ENCODE measurements around the gene FABP2. TPM values are rescaled to one million over a fixed set of nuclear protein-coding genes. Genes with fewer than 3 reads are reported as not detected.
"Not testable (repeated sequence)": the region's sequence is repeated elsewhere in the genome, so short reads cannot be mapped to it uniquely, and the experiment has no call there.

Gene FABP2
- total RNA-seq, 2 experiments from 2014 or later = not detected

DNA sequence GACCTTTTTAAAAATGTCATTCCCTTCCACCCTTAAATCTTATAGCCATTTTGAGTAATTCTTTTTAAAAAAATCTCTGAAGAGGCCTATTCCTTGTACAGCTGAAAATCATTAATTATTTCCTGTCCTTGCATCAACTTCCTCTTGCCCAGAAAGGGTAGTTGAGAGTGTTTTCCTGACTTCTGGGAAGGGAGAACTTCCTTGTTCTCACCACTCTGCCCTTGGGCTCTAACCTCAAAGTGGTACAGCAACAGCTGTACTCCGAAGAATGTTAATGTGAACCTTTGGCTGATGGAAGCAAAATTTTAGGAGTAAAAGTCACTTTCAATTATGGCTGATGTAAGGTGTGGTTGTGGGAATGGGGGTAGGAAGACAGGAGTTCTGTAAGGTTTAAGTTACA, 15.1 kb upstream of the FABP2 start:
- POLR2A ChIA-PET = no interaction called here
- Mint-ChIP-seq H3K9me3 (no peaks in the 10 kb centered on the region), H3K36me3 (ENCODE audit: low read depth) (no peaks in the 10 kb centered on the region), H3K27ac (no peak overlapping the region), H3K27me3 (peaks cover 1% of the 10 kb centered on the region), H3K4me3 (no peak overlapping the region), H3K4me1 (peaks cover 2% of the 10 kb centered on the region)
- CTCF ChIA-PET = no interaction called here
- no peak for DNase-seq

DNA sequence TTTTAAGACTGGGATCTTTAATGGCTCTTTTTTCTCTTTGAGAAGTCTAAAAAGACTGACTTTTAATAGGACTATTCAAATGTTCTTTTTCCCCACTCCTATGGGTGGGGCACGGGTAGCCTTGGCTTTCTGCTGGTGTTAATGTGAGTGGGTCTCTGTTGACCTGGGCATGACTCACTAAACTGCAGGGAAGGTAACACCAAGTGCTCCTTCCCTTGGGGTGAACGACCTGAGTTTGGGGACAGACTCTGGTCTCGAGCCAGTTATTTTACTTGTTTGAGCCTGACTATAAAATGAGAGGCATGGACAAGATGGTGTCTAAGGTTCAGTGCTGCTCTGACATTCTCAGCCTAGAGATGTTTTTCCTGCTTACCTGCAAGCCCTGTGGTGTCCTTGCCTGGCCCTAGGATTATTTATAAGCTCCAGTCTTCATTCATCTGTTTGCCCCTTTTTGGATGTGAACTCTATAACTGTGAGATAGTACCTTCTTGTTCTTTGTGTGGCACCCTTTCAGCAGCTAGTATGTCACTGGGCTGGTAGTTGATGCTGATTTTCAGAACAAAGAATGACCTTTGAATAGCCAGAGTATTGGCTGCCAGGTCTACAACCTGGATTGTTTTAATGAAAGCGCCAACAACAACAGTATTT, 14.5 kb upstream of the FABP2 start:
- H3K27ac Mint-ChIP-seq; H3K27me3 Mint-ChIP-seq; DNase-seq; H3K4me3 Mint-ChIP-seq; H3K9me3 Mint-ChIP-seq; POLR2A ChIA-PET; H3K36me3 Mint-ChIP-seq (ENCODE audit: low read depth); CTCF ChIA-PET; H3K4me1 Mint-ChIP-seq: not testable (repeated sequence)

DNA sequence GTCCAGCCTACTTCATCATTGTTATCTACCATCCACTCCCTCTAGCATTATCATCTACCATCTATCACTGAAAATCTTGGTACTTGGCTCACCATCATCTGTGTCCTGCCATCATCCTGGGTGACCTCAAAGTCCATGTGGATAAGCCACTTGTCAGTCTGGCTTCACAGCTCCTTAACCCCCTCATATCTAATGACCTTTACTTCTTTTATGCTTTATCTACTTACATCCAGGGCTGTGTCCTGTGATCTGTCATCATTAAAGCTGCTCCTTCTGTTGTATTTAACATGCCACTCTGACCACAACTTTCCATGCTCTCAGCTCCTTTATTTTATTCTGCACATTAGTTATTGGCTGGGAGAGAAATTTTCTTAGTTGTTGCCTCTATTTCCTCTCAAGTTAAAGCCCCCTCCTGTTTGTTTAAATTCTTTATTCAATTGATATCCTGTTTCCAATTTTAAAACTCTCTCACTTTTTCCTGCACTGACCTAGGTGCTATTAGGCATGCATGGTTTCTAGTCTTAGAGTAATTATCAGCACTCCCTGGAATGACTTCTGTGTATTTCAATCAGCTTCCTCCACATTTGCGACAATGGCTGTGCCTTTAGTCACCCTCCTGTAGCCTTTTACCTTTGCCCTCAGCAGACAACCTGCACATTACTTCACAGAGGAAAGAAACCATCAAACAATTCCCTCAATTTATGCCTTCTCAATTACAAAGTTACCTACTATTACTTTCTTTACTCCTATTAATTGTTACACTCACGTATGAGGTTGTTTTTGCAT, 8.1 kb upstream of the FABP2 start:
- DNase-seq = no peak
- Mint-ChIP-seq H3K9me3 (no peaks in the 10 kb centered on the region), H3K27me3 (peaks cover 14% of the 10 kb centered on the region), H3K36me3 (ENCODE audit: low read depth) (no peaks in the 10 kb centered on the region), H3K4me1 (no peaks in the 10 kb centered on the region), H3K4me3 (no peak overlapping the region), H3K27ac (no peak overlapping the region)
- ChIA-PET CTCF (no interaction called here), POLR2A (no interaction called here)

DNA sequence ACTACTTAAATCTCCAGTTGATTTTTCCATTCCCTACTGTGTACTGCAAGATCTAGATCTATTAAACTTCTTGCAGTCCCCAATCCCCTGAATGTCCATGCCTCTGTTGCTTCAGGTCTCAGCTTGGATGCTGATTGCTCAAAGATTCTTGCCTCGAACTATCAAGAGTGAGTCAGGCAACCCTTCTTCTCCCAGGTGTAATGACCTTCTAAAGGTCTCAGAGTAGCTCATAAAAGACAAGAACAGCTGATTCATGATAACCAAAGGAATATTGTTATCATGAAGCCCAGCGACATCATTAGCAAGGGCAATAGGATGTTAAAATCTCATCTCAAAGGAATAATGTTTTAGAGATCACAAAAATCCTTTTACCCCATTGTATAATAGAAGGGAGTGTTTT, 6.8 kb upstream of the FABP2 start:
- peaks cover 14% of the 10 kb centered on the region for H3K27me3 Mint-ChIP-seq
- H3K4me1 Mint-ChIP-seq = no peaks in the 10 kb centered on the region
- DNase-seq = no peak
- no peak overlapping the region for H3K4me3 Mint-ChIP-seq
- ChIA-PET POLR2A (no interaction called here), CTCF (no interaction called here)
- H3K27ac Mint-ChIP-seq = no peak overlapping the region
- no peaks in the 10 kb centered on the region for H3K9me3 Mint-ChIP-seq
- H3K36me3 Mint-ChIP-seq (ENCODE audit: low read depth) = no peaks in the 10 kb centered on the region

DNA sequence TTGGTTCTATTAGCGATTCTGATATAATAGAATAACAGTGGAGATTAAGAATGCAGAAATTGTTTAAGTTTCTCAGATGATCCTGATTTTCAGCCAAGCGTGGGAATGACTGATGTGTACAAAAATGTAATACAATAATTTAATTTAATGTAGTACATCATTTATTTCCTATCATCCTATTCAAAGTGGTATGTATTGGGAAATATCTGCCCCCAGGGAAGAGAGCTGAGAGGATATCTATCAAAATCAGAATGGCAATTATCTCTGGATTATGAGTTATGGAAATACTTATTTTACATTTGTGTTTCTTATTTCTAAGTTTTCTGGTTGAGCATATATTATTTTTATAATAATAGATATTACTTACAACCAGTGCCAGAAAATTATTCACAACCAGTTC, 3.9 kb downstream of the FABP2 start:
- Mint-ChIP-seq H3K4me1 (no peaks in the 10 kb centered on the region), H3K27ac (no peak overlapping the region), H3K27me3 (peaks cover 33% of the 10 kb centered on the region), H3K4me3 (no peak overlapping the region), H3K9me3 (no peaks in the 10 kb centered on the region), H3K36me3 (ENCODE audit: low read depth) (no peaks in the 10 kb centered on the region)
- no peak for DNase-seq
- ChIA-PET CTCF (no interaction called here), POLR2A (no interaction called here)

DNA sequence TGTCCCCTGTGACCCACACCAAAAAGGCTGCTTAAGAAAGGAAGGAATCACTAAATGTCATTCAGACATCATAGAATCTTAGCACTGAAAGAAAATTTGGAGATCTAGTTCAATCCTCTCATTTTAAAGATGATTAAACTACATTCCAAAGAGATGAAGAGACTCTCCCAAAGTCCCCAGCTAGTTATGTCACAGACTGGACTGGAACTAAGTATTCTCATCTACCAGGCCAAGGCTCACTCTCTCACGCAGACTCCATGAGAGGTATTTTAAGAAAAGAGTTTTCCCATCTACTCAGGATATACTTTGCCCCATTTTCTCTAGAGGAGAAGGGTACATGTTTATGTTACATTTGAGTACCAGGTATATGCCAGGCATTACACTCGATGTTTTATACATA, 6.9 kb downstream of the FABP2 start:
- Mint-ChIP-seq H3K27me3 (peaks cover 28% of the 10 kb centered on the region), H3K4me1 (no peaks in the 10 kb centered on the region), H3K27ac (no peak overlapping the region), H3K9me3 (no peaks in the 10 kb centered on the region), H3K36me3 (ENCODE audit: low read depth) (no peaks in the 10 kb centered on the region), H3K4me3 (no peak overlapping the region)
- POLR2A ChIA-PET = interaction anchor here (1.0 kb wide), 1 partner anchor 15 kb away, joined by 5 read pairs; a partner anchor contains a TSS
- CTCF ChIA-PET = interaction anchor here (1.9 kb wide), 1 partner anchor 273 kb away, joined by 4 read pairs; no protein-coding TSS in a partner anchor
- no peak for DNase-seq

GRCh38 chr4:119314356-119314755, 7.6 kb downstream of the FABP2 start:
- no peaks in the 10 kb centered on the region for H3K9me3 Mint-ChIP-seq
- no peak overlapping the region for H3K27ac Mint-ChIP-seq
- H3K36me3 Mint-ChIP-seq (ENCODE audit: low read depth) = no peaks in the 10 kb centered on the region
- no peak overlapping the region for H3K4me3 Mint-ChIP-seq
- POLR2A ChIA-PET = no interaction called here
- H3K27me3 Mint-ChIP-seq = peaks cover 26% of the 10 kb centered on the region
- no peak for DNase-seq
- CTCF ChIA-PET = no interaction called here
- H3K4me1 Mint-ChIP-seq = no peaks in the 10 kb centered on the region

- peaks cover 26% of the 10 kb centered on the region for H3K27me3 Mint-ChIP-seq
- no peak overlapping the region for H3K4me3 Mint-ChIP-seq
- H3K4me1 Mint-ChIP-seq = no peaks in the 10 kb centered on the region
- ChIA-PET POLR2A (no interaction called here), CTCF (interaction anchor here (0.5 kb wide), 1 partner anchor 315 kb away, joined by 3 read pairs; the partner anchor contains the start of gene PDE5A)
- H3K27ac Mint-ChIP-seq = no peak overlapping the region
- no peak for DNase-seq
- no peaks in the 10 kb centered on the region for H3K9me3 Mint-ChIP-seq
- no peaks in the 10 kb centered on the region for H3K36me3 Mint-ChIP-seq (ENCODE audit: low read depth)
These were observed 8.7 kb downstream of the FABP2 start for GRCh38 chr4:119313237-119313636.

- ChIA-PET POLR2A (interaction anchor here (1.4 kb wide), 1 partner anchor 11 kb away, joined by 6 read pairs; a partner anchor contains a TSS), CTCF (interaction anchor here (0.9 to 1.6 kb wide), 2 partner anchors 11 to 317 kb away, joined by 3 to 5 read pairs; partner anchors contain the start of gene PDE5A)
- no peak overlapping the region for H3K4me3 Mint-ChIP-seq
- no peaks in the 10 kb centered on the region for H3K36me3 Mint-ChIP-seq (ENCODE audit: low read depth)
- peaks cover 2% of the 10 kb centered on the region for H3K4me1 Mint-ChIP-seq
- H3K27me3 Mint-ChIP-seq = peaks cover 23% of the 10 kb centered on the region
- no peak for DNase-seq
- H3K9me3 Mint-ChIP-seq = no peaks in the 10 kb centered on the region
- H3K27ac Mint-ChIP-seq = no peak overlapping the region
These were observed 11.1 kb downstream of the FABP2 start for GRCh38 chr4:119310826-119311225.

GRCh38 chr4:119307606-119308005, 14.3 kb downstream of the FABP2 start:
- CTCF ChIA-PET = interaction anchor here (0.9 kb wide), 1 partner anchor 320 kb away, joined by 3 read pairs; no protein-coding TSS in a partner anchor
- Mint-ChIP-seq H3K36me3 (ENCODE audit: low read depth) (no peaks in the 10 kb centered on the region), H3K27me3 (peaks cover 9% of the 10 kb centered on the region), H3K4me1 (peaks cover 2% of the 10 kb centered on the region), H3K27ac (no peak overlapping the region), H3K4me3 (no peak overlapping the region), H3K9me3 (no peaks in the 10 kb centered on the region)
- POLR2A ChIA-PET = interaction anchor here (1.3 kb wide), 1 partner anchor 95 kb away, joined by 3 read pairs; no protein-coding TSS in a partner anchor
- DNase-seq = no peak

DNA sequence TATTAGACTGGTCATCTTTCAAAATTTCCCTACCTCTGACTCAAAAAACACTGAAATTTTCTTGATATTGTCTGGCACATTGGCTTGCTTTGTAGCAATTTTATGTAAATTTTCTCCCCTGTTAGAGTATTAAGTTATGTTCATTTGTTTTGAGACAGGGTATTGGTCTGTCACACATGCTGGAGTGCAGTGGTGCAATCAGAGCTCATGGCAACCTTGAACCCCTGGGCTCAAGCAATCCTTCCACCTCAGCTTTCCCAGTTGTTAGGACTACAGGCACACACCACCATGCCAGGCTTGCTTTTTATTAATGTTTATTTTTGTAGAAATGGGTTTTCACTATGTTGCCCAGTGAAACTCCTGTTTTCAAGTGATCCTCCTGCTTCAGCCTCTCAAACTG, 17.5 kb downstream of the FABP2 start:
- Mint-ChIP-seq H3K9me3 (no peaks in the 10 kb centered on the region), H3K27ac (no peak overlapping the region), H3K27me3 (peaks cover 9% of the 10 kb centered on the region), H3K4me3 (no peak overlapping the region), H3K36me3 (ENCODE audit: low read depth) (peaks cover 11% of the 10 kb centered on the region), H3K4me1 (peaks cover 12% of the 10 kb centered on the region)
- POLR2A ChIA-PET = no interaction called here
- CTCF ChIA-PET = no interaction called here
- no peak for DNase-seq

- Mint-ChIP-seq H3K4me3 (no peak overlapping the region), H3K27me3 (peaks cover 9% of the 10 kb centered on the region), H3K9me3 (no peaks in the 10 kb centered on the region), H3K36me3 (ENCODE audit: low read depth) (peaks cover 17% of the 10 kb centered on the region), H3K27ac (no peak overlapping the region), H3K4me1 (peaks cover 18% of the 10 kb centered on the region)
- ChIA-PET POLR2A (no interaction called here), CTCF (no interaction called here)
- no peak for DNase-seq
These were observed 18.2 kb downstream of the FABP2 start for GRCh38 chr4:119303587-119304305.

GRCh38 chr4:119302073-119302832, 19.7 kb downstream of the FABP2 start:
- Mint-ChIP-seq H3K36me3 (ENCODE audit: low read depth) (peaks cover 28% of the 10 kb centered on the region), H3K4me3 (no peak overlapping the region), H3K27me3 (peaks cover 6% of the 10 kb centered on the region), H3K4me1 (peaks cover 28% of the 10 kb centered on the region), H3K27ac (no peak overlapping the region), H3K9me3 (no peaks in the 10 kb centered on the region)
- no peak for DNase-seq
- POLR2A ChIA-PET = no interaction called here
- CTCF ChIA-PET = no interaction called here

Measured in activated CD4-positive, alpha-beta memory T cell treated with anti-CD3 and anti-CD28 coated beads, Interleukin-2, amount 10 ng/mL, durations not matched to agents 7 days and 5 days (primary cell).